ENCODE data around the gene RAB24.

The RAB24 gene

DNA sequence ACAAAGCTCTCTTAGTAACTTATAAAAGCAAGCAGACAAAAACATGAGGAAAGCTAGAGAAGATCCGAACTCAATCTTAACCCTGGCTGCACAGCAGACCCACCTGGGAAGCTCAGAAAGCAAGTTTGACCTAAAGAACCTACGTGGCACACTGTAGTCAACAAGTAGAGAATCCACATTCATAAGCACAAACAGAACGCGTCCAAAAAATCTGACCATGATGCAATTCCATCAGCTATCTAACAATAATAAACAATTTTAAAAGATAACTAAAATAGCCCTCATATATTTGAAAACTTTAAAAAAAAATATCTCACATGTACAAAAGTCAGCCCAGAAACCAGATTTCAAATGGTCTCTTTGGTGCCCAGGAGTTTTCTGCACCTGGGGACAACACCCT is 43.3 kb upstream of the RAB24 start:
- no peak for TF ChIP-seq CTCF (IDR thresholded peaks at IDR 0.05)

GRCh38 chr5:177344891-177345290 is 41.4 kb upstream of the RAB24 start:
- no peak for TF ChIP-seq CTCF (IDR thresholded peaks at IDR 0.05)

DNA sequence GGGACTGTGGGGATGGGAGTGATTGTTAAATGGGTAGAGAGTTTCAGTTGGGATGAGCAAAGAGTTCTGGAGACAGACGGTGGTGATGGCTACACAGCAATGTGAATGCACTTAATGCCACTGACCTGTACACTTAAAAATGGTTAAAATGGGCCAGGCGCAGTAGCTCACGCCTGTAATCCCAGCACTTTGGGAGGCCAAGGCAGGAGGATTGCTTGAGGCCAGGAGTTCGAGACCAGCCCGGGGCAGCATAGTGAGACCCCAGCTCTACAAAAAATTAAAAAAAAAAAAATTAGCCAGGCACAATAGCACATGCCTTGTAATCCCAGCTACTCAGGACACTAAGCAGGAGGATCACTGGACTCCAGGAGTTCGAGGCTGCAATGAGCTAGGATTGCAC is 40.3 kb upstream of the RAB24 start:
- TF ChIP-seq CTCF (IDR thresholded peaks at IDR 0.05), result no peak

GRCh38 chr5:177339107-177339638 is 35.7 kb upstream of the RAB24 start:
- no peak; the same call in 1 of the 2 replicates for TF ChIP-seq CTCF (IDR thresholded peaks at IDR 0.05)

GRCh38 chr5:177338251-177339106 is 35.0 kb upstream of the RAB24 start:
- TF ChIP-seq CTCF (IDR thresholded peaks at IDR 0.05), result no peak

DNA sequence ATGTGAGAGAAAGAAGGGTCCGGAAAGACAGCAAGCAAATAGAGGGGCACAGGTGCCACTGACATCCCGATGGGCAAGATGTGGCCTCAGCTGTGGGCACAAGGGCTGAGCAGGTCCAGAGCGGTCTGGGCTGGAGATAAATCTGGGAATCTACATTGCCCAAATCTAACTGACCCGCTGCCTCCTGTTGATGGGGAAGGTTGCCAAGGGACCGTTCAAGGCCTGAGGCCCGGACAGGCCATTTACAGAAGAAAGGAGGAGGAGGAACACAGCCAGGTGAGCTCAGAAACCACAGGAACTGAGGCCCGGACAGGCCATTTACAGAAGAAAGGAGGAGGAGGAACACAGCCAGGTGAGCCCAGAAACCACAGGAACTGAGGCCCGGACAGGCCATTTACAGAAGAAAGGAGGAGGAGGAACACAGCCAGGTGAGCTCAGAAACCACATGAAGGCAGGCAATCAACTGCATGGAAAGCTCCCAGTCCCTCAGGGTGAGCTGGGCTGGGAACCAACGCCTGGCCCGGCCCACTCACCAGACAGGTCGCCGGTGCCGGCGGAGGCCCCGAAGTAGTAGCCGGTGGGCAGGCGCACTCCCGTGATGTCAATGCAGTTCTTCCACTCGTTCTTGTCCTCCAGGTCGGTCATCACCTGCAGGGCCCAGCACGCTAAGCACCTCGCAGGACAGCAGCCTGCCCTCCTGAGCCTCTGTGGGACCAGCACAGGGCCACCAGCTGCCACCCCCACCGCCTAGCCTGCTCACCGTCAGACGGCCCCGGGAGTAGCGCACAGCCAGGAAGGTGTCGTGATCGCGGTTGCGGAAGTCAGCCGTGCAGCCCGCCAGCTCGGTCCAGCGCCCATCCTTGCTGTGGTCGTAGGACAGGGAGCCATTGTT is 33.3 kb upstream of the RAB24 start:
- TF ChIP-seq CTCF (IDR thresholded peaks at IDR 0.05), result no peak

- TF ChIP-seq CTCF (IDR thresholded peaks at IDR 0.05), result no peak; the same call in 1 of the 2 replicates
These were observed 32.6 kb upstream of the RAB24 start for GRCh38 chr5:177336112-177336511.
